HG03460 (cell line): ENCODE measurements around the gene TARBP2.
A peak's percentile ranks its signal among the peaks of the same experiment; 100 is the strongest.

ENCODE experiments used
- ATAC-seq: cut with Tn5 transposase; IDR thresholded peaks from one replicate; pipeline ENCODE4 v1.9.1; 2021; ENCODE audit not compliant: unreplicated experiment

TARBP2 gene

DNA sequence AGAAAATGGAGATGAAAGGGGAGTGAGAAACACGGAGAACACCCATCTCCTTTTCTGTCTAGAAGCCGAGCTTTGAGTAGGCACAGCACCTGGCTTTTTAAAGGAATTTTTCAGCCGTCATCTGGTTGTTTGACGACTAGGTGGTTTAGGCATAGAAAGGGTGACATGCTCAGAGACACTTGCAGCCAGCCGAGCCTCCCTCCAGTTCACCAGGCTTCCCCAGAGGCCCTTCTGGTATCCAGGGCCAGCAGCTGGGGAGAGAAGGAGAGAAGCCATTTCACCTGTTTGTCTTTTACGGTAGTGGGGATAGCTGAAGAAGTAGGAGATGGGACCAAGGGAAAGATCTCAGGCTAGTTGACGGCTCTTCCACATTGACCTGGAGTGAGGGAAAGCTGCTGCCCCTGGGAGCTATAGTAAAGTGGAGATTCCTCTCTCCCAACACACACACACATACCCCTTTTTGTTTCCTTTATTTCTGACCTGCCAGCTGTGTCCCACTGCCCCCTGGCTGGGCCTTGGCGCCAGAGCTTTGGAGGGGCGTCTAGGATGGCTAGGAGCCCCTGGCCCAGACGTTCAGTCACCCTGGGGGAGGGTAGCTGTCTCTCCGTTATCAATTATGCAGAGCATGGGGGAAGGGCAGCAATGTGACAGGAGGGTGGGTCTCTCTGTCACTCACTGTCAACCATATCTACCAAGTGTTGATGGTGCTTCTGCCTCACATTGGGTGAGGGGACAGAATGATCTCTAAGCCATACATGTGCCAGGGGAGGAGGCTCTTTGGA, 7.3 kb upstream of the TARBP2 start:
- ATAC-seq = peak; percentile 5

DNA sequence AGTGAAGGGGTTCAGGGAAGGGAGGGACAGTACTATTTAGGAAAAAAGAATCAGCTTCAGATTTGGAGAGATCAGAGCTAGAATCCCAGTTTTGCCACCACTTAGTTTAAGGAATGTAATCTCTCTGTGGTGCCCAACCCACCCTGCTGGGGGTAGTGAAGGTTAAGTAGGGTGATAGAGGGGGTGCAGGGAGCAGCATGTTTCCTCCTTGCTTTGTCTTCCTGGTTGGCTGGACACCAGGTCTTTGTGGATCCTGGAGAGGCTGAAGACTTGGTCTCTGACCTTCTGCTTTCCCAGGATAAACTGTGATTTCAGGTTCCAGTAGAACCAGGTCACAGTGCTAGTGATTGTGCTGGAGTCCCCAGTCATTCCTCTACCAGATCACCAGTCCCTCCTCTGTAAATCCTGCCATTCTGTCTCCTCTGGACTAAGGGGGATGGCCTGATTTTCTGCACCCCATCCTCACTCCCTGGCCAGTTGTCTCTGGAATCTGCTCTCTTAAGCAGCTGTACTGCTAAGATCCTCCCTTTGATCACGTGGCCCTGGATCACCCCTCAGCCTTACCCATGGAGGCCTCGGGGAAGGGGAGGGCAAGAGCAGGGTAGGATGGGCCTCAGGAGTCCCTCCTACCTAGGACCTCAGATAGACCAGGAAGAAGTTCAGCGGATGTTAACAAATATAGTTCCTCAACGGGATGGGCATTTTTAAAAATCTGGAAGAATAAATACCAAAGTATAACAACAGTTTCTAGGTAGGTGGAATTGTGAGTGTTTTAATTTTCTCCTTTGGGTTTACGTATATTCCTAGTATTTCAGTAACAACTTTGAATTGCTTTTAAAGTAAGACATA, 5.0 kb upstream of the TARBP2 start:
- no peak for ATAC-seq

DNA sequence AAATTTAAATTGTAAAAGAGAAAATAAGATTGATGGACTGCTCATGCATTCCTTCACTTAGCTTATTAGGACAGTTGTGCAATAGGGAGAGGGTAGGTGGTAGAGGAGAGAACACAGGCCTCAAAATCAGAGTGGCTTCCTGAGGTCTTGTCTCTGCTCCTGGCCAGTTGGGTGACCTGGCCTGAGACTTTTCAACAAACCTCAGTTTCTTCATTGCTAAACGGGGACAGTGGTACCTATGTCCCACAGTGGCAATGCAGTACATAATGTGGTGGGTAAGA, 4.4 kb upstream of the TARBP2 start:
- ATAC-seq = no peak

DNA sequence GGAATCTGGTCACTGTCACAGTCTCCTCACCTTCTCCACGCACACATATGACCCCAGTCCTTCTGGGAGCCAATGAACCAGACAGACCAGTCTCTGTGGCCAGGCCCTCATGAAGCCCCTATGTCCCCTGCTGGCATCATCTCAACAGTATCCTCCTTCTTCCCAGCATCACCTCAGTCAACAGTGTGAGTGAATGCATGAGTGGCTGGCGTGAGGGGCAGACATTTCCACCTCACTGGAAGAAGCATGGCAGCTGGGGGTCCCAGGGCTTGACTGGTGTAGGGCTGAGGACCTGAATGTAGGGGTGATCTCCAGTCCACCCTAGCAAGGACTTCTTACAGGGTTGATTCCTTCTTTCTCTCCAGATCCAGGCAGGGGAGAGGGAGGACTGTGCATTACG, 3.6 kb upstream of the TARBP2 start:
- ATAC-seq = no peak

DNA sequence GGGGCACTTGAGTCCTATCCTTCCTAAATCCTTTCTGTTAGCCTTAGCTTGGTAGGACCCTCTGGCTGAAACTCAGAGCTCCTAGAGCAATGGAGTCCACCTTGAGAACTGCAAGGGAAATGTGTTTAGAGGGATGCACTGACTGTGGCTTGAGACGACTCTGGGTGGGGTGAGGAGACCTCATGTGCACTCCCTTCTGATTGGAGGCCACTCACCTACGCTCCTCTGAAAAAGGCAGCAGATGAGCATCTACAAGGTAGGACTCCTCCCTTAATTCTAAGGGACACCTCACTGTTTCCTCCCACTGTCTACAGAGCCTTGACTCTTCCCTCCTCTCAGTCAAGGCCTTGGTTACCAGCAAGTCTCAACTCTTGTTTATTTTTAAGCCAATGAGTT, 2.9 kb upstream of the TARBP2 start:
- ATAC-seq = no peak

DNA sequence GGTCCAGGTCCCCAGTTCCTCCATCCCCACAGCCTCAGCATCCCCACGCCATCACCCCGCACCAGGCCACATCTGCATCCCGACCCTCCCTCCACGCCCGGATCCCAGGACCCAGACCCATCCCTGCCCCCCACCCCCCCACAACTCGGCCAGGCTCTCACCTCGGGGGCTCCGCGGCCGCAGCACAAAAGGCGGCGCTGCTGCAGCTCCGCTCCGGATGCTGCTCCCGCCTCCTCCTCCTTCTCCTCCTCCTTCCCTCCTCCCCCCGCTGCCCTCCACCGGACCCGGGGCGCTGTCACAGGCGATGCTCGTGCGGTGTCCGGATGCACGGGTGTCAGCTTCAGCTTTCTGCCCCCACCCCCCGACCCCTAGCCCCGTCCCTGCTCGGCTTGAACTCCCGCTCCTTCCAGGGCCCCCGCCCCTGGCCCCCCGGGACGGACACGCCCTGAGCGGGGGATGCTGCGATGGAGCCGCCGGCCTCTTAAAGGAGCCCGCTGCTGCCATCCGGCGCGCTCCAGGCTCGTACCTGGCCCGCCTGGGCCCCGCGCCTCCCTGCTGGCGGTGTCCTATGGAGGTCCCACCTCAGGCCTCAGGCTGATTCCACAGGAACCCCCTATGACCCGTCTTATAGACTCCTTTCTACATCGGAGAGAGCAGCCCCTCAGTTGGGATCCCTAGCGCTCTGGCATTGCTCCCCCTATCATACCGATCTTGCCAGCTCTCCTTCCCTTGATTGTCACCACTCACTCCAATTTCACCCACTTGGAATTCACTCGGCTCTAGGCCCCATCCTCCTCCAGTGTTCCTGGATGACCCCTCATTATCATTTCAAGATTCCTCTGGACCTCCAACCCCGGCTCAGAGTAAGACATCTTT, 1.6 kb upstream of the TARBP2 start, which contains the start of gene MAP3K12:
Gene MAP3K12 (minus strand): TSS at position 193 of the 876 bp plus-strand sequence. CDS start 12,067 bp downstream, outside the sequence.
- ATAC-seq = no peak

DNA sequence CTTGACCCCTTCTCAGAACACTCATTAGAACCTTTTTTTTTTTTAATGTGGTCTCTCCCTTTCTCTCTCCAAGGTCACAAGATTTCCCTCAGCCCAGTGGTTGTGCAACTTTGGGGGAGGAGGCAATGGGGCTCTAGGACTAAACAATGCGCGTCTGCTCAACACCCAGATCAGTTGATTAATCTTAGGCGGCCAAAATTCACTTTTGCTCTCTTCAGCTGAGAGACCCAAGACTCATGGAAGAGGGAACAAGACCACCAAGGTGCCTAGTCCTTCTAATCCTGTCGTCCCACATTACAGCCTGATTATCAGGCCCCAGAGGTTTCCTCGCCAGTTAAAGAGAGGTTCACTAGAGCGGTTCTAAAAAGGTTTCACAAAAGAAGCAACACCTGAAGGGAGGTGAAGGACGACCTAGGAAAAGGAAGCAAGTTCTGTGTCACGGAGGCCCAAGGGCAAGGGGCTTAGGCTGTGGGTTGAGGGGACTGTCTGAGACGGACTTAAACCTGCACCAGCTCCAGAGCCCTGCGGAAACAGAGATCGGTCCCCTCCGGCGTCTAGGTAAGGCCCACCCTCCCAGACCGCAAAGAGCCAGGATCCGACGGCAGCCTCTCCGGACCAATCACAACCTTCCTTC, 824 bp upstream of the TARBP2 start:
- no peak for ATAC-seq

DNA sequence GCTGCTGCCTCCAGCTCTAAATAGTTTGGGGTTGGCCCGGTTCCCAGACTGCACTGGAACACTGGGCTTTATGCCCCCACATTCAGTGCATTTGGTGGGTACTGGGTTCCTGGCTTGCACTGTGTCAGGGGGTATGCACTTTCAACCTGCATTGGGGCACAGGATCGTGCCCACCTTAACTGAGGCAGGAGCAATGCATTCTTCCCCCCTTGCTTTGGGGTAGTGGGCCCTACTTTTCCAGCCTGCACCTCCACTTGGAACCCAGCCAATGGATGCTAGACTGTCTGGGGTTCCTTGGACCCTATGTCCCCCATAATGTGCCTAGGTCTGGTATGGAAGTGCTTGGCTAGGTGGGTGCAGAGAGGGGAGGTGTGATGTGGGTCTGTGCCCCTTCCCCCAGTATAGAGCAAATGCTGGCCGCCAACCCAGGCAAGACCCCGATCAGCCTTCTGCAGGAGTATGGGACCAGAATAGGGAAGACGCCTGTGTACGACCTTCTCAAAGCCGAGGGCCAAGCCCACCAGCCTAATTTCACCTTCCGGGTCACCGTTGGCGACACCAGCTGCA, 615 bp downstream of the TARBP2 start:
- ATAC-seq = no peak

DNA sequence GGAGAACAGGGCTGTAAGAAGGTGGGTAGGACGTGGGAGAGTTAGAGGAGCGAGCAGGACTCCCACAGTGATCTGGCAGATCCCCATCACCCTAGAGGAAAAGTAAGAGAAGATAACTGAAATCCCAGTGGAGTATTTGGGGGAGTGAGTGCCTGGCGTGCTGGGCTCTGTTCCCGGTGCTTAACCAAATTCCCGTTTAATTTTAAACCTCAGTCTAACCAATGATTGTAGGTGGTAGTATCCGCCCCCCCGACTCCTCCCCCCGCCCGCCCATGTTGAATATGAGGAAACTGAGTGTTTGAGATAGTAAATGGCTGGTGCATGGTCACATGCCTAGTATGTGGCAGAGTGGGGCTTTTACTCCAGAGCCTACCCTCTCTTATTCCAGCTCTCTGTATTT, 1.2 kb downstream of the TARBP2 start:
- no peak for ATAC-seq

DNA sequence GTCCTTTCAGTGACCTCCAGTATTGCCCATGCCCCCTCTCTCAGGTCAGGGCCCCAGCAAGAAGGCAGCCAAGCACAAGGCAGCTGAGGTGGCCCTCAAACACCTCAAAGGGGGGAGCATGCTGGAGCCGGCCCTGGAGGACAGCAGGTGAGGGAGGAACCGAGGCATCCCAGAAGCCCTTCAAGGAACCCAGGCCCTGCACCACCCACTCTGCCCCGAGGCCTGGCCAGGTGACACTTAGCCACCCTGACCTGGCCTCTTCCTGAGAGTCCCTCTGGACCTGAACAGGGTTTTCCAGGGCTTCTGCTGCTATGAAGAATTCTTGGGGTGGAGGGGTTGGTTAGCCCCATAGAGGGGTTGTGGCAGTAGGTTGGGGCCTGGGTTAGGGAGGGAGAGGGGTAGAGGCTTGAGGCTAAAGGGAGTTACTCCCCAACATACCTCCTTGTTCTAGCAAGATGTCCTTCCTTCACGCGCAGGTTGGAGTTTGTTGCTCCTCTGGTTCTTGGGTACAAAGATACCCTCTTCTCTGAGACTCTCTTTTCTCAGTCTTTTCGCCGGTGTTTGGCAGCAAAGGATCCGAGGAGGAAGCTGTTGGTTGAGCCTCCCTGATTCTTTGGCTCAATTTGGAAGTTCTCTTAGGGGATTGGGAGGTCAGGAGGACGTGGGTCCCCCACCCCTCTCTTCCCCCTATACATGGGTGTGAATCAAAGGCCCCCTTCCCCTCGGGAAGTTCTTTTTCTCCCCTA, 2.1 kb downstream of the TARBP2 start:
- no peak for ATAC-seq

DNA sequence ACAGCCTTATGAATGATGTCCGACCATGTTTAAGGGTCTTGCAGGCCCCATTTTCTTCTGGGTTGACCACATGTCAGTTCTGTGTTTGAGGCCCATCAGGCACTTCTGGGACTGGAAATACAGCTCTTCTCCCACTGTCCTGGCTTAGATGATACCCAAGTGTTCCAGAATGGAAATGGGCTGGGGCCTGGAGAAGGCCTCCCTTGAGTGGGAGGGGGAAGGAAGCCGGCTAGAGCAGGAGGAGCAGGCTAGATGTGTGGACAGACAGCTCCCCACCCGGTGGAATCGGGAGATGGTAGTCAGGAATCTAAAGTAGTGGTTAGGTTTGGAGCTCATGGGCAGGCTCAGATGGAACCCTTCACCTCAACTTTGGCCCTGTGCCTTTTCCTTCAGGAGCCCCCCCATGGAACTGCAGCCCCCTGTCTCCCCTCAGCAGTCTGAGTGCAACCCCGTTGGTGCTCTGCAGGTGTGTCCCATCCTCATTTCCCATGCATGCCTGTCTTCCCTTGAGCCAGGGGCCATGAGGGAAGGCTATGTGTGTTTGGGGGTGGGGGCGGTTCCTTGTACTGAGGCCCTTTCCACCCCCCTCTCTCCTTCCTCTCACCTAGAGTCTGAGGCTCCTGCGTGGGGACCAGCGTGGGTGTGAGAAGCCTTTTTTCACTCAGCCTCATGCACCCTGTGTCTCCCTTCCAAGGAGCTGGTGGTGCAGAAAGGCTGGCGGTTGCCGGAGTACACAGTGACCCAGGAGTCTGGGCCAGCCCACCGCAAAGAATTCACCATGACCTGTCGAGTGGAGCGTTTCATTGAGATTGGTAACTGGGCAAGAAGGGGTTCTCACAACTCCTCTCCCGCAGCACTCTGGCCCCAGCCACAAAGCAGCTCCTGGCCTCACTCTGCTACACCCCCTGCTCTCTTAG, 3.2 kb downstream of the TARBP2 start:
- ATAC-seq = no peak

DNA sequence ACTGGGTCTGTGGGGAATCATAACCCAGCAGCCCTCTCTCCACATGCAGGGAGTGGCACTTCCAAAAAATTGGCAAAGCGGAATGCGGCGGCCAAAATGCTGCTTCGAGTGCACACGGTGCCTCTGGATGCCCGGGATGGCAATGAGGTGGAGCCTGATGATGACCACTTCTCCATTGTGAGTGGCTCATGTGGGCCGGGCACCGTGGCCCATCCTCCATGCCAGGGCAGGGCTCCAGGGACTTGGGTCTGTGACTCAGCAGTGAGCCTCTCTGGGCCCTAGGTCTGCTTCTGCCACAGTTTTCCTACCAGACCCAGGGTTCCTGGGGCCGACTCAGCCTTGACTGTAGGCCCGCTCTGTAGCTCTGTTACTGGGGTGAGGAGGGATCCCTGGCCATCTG, 4.0 kb downstream of the TARBP2 start:
- ATAC-seq = no peak

DNA sequence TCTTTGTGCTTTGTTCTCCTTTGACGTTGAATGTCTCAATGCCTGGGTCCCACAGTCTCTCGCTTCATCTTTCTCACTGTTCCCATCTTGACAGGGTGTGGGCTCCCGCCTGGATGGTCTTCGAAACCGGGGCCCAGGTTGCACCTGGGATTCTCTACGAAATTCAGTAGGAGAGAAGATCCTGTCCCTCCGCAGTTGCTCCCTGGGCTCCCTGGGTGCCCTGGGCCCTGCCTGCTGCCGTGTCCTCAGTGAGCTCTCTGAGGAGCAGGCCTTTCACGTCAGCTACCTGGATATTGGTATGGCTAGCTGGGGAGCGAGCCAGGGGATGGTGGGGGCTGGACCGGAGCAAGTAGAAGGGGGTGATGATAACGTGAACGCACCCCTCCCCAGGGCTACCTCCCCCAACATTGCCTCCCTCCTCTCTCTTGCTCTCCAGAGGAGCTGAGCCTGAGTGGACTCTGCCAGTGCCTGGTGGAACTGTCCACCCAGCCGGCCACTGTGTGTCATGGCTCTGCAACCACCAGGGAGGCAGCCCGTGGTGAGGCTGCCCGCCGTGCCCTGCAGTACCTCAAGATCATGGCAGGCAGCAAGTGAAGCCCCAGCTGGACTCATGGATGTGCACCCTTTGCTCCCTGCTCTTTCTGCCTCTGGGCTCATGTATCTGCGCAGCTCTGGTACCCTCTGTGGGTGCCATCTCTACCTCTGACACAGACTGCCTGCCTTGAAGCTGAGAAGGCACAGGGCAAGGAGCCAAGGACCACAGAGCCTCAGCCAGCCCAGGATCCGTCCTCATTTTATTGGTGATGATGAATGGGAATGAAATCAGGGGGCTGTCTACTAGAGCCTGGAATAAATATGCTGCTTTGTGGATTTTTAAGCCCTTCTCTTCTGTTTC, 4.7 kb downstream of the TARBP2 start:
- ATAC-seq = no peak

DNA sequence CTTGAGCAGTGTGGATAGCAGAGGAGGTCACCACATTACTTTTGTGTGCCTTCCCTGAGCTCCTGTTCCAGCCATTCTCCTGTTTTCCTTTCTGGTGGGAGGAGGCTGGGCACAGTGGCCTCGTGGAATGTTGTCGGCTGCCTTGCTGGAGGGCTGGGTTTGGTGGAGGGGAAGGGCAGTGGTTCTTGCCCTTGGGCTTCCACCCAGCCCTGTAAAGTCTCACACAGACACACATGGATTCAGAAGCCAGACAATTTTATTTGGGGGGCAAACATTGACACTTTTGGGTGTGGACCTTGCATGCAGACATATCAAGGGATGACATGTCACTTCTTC, 5.3 kb downstream of the TARBP2 start:
- no peak for ATAC-seq

DNA sequence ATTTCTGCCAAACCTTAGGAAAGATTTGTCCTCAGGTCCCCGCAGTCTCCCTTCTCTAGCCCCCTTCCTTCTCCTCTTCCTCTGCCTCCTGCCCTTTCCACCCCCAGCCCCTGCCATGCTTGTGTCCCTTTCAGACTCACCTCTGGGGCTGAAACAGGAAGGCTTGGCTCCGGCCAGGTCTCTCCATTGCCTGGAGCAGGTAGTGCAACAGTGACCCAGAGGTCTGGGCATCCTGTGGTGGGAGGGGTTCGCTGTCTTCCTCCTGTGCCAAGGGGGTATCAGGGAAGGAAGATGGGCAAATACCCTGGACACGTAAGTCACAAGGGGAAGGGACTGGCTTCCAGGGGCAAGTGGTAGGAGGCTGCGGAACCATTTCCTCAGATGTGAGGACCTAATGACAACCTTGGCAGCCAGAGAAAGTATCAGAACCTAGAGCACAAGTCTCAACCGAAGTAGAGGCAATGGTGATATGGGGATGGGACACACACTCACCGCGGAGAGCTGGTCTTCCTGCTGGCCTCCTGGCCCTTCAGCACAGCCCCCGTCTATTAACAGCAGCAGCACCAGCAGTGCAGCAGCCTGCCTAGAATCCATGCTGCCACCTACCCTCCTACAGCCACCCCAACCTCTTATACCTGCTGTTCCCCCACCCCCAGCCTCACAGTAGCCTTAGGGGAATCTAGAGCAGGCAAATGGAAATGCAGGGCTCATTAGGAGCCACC, 6.0 kb downstream of the TARBP2 start, which contains the start of gene NPFF:
Gene NPFF (minus strand): TSS at position 604 of the 722 bp plus-strand sequence. CDS start 10 bp downstream, at position 594.
- no peak for ATAC-seq

DNA sequence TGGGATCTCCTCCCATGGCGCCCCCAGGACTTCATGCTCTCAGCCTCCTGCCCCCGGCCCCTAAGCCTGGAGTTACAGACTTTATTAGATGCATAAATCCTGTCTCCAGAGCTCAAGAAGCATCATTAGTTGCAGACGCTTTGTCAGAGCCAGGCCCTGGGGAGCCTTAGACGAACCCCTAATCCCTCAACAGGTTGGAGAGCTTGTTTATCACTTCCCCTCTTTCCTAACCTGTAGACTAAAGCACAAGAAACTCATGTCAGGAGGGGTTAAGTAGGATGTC, 6.5 kb downstream of the TARBP2 start:
- ATAC-seq = no peak

DNA sequence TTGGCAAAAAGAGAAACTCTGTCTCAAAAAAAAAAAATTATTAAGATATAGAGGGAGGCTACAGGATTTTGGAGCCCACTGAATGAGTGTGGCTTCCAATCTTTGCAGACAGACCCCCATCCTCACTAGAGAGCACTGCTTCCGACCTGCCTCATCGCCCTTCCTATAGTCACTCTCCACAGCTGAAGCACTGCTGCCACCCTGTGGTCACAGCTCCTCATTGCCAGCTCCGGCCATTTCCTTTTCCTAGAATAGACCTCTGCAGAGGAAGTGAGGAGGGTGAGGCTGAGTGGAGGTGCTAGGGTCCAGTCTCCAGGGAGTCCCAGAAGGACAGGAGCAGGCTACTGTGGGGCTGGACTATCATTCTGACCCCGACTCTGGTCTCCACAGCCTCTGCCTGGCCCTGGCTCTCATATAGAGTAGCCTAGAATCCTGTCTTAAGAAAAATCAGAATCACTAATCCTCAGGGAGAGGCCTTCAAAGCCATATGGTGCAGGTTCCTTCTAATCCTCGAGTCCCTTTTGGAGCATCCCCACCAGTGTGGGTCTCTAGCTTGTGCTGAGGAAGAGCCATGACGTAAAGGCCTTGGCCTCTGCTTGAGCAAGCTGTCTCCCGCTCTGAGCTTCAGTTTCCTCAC, 7.6 kb downstream of the TARBP2 start:
- peak; percentile 89 for ATAC-seq
